Liver (tissue), 9 donors: ENCODE measurements around the gene CCNYL1. TPM values are rescaled to one million over a fixed set of nuclear protein-coding genes. Genes with fewer than 3 reads are reported as not detected.

Experiments
- DNase-seq: peaks from one replicate; pipeline ENCODE4 v3.0.0-alpha.2; 2017; ENCODE audit warnings: low spot score
- H3K27ac ChIP-seq, 2 donors: one replicate each; pipeline ENCODE4 v1.7.0; 2013; ENCODE audit warnings: inconsistent platforms in 2 of 2, low read length in 2 of 2, control low read depth in 1 of 2, low read depth in 1 of 2, mild to moderate bottlenecking in 1 of 2
- H3K27me3 ChIP-seq, 4 donors: one replicate each; pipeline versions ENCODE4 v1.6.1 to v1.7.0; 2013; ENCODE audit warnings: low read length in 3 of 4, inconsistent platforms in 1 of 4, mild to moderate bottlenecking in 1 of 4, moderate library complexity in 1 of 4; ENCODE audit not compliant: control insufficient read depth in 4 of 4, insufficient read depth in 4 of 4
- H3K36me3 ChIP-seq, 4 donors: one replicate each; pipeline versions ENCODE4 v1.6.1 to v1.7.0; 2013; ENCODE audit warnings: low read length in 3 of 4, mild to moderate bottlenecking in 3 of 4, low read depth in 1 of 4, moderate library complexity in 1 of 4; ENCODE audit not compliant: control insufficient read depth in 4 of 4, insufficient read depth in 3 of 4
- H3K4me1 ChIP-seq, 4 donors: one replicate each; pipeline versions ENCODE4 v1.6.1 to v1.7.0; 2013; ENCODE audit warnings: low read length in 3 of 4, mild to moderate bottlenecking in 3 of 4, moderate library complexity in 1 of 4; ENCODE audit not compliant: control insufficient read depth in 4 of 4, insufficient read depth in 4 of 4
- H3K4me3 ChIP-seq, 3 donors: one replicate each; pipeline versions ENCODE4 v1.6.1 to v1.7.0; 2013; ENCODE audit warnings: low read length in 3 of 3, control low read depth in 1 of 3, low read depth in 1 of 3, mild to moderate bottlenecking in 1 of 3
- H3K9ac ChIP-seq, 2 donors: one replicate each; pipeline ENCODE4 v1.7.0; 2013; ENCODE audit warnings: low read length in 2 of 2, mild to moderate bottlenecking in 2 of 2, moderate library complexity in 2 of 2, control low read depth in 1 of 2, low read depth in 1 of 2
- H3K9me3 ChIP-seq, 4 donors: one replicate each; pipeline versions ENCODE4 v1.6.1 to v1.7.0; 2013; ENCODE audit warnings: low read length in 3 of 4; ENCODE audit not compliant: control insufficient read depth in 4 of 4
- ATF3 ChIP-seq: IDR thresholded peaks from 2 replicates; pipeline ENCODE4 v1.6.1; 2016; ENCODE audit warnings: antibody characterized with exemption
- CTCF ChIP-seq: fragments of 150-350 bp; IDR thresholded peaks from 2 replicates; pipeline ENCODE4 v1.5.1; 2017; ENCODE audit warnings: improper control_type of control experiment, low read depth, low read length; ENCODE audit not compliant: missing input control
- EGR1 ChIP-seq, 2 donors: IDR thresholded peaks; 2 replicates each; pipeline ENCODE4 v1.6.1; 2016 to 2018; ENCODE audit warnings: antibody characterized with exemption in 2 of 2, low read depth in 2 of 2
- FOXA1 ChIP-seq: IDR thresholded peaks from 2 replicates; pipeline ENCODE4 v1.6.1; 2016; ENCODE audit warnings: antibody characterized with exemption
- FOXA2 ChIP-seq: IDR thresholded peaks from 2 replicates; pipeline ENCODE4 v1.6.1; 2016; ENCODE audit warnings: antibody characterized with exemption
- GABPA ChIP-seq, 2 donors: IDR thresholded peaks in 1 of 2; conservative IDR thresholded peaks in 1 of 2; 2 replicates each; pipeline ENCODE4 v1.6.1; 2016; ENCODE audit warnings: antibody characterized with exemption in 2 of 2, mild to moderate bottlenecking in 1 of 2, moderate library complexity in 1 of 2
- HNF4A ChIP-seq, 2 donors: conservative IDR thresholded peaks; 2 replicates each; pipeline ENCODE4 v1.6.1; 2016; ENCODE audit warnings: antibody characterized with exemption in 2 of 2, mild to moderate bottlenecking in 2 of 2
- JUND ChIP-seq, 2 donors: IDR thresholded peaks; 2 replicates each; pipeline ENCODE4 v1.6.1; 2016; ENCODE audit warnings: antibody characterized with exemption in 2 of 2
- NR2F2 ChIP-seq: IDR thresholded peaks from 2 replicates; pipeline ENCODE4 v1.6.1; 2016; ENCODE audit warnings: antibody characterized with exemption
- RAD21 ChIP-seq, 2 donors: IDR thresholded peaks; 2 replicates each; pipeline ENCODE4 v1.6.1; 2016; ENCODE audit warnings: antibody characterized with exemption in 2 of 2, mild to moderate bottlenecking in 2 of 2
- RXRA ChIP-seq, 2 donors: IDR thresholded peaks; 2 replicates each; pipeline ENCODE4 v1.6.1; 2017 to 2018; ENCODE audit warnings: antibody characterized with exemption in 2 of 2, mild to moderate bottlenecking in 1 of 2
- SP1 ChIP-seq: IDR thresholded peaks from 2 replicates; pipeline ENCODE4 v1.6.1; 2018; ENCODE audit warnings: antibody characterized with exemption, mild to moderate bottlenecking
- TAF1 ChIP-seq: conservative IDR thresholded peaks from 2 replicates; pipeline ENCODE4 v1.6.1; 2016; ENCODE audit warnings: antibody characterized with exemption, mild to moderate bottlenecking
- YY1 ChIP-seq: IDR thresholded peaks from 2 replicates; pipeline ENCODE4 v1.6.1; 2016; ENCODE audit warnings: antibody characterized with exemption, mild to moderate bottlenecking
- ZBTB33 ChIP-seq: IDR thresholded peaks from 2 replicates; pipeline ENCODE4 v1.6.1; 2016; ENCODE audit warnings: antibody characterized with exemption
- WGBS: extraction: QIAGEN DNeasy Blood & Tissue Kit; methylation state at CpG from one replicate; pipeline ENCODE4 v1.1.7; 2013; 5-methylcytosine and 5-hydroxymethylcytosine counted together
- polyA plus RNA-seq, 2 donors: library from polyadenylated mRNA; stranded (reverse) in 1 of 2; unstranded in 1 of 2; fragments of 200-250 nt in 1 of 2; fragments of >200 nt in 1 of 2; fragmentation: Nextera tagmentation in 1 of 2; extraction: Ambion mirVana in 1 of 2; gene quantifications; one replicate each; pipeline versions ENCODE4 v1.2.1 to v1.2.3, GENCODE V29; 2013 to 2015
- total RNA-seq, 2 donors: library from RNA; depleted of rRNA; stranded (reverse); fragments of >200 nt; gene quantifications; one replicate each; pipeline ENCODE4 v1.2.3, GENCODE V29; 2014
- TF ChIP-seq, protein P1 (sequence below): IDR thresholded peaks from 2 replicates; pipeline ENCODE4 v1.6.1; 2016; ENCODE audit warnings: antibody characterized with exemption, mild to moderate bottlenecking
- TF ChIP-seq, protein P2 (sequence below): IDR thresholded peaks from 2 replicates; pipeline ENCODE4 v1.6.1; 2016; ENCODE audit warnings: antibody characterized with exemption
- donor health status: healthy.
- donor health status: healthy.
- donor health status: healthy.
- donor health status: healthy.
- donor health status: healthy.

CCNYL1 gene
- total and polyA plus RNA-seq, 4 donors: 5.8 to 9.3 (median 8.2) TPM

- no peak for DNase-seq
- no peaks in the 10 kb centered on the region for H3K9me3 ChIP-seq
- peaks cover 2 to 32% (median 11%) of the 10 kb centered on the region in 4 donors for H3K36me3 ChIP-seq
- no peaks in the 10 kb centered on the region for H3K27me3 ChIP-seq
- no peak for TF ChIP-seq SP1
- no peak for TF ChIP-seq FOXA2
- no peak for TF ChIP-seq EGR1 (IDR thresholded peaks at IDR 0.05; ENCODE audit: low read depth in 2 of 2)
- no peak for TF ChIP-seq HNF4A (conservative IDR thresholded peaks at IDR 0.05)
- no peak for TF ChIP-seq ZBTB33
- no peak for TF ChIP-seq GABPA (IDR thresholded peaks at IDR 0.05 in 1 of 2, conservative IDR thresholded peaks at IDR 0.05 in 1 of 2)
- TF ChIP-seq ATF3: no peak
- TF ChIP-seq CTCF: no peak
- TF ChIP-seq, protein P1, sequence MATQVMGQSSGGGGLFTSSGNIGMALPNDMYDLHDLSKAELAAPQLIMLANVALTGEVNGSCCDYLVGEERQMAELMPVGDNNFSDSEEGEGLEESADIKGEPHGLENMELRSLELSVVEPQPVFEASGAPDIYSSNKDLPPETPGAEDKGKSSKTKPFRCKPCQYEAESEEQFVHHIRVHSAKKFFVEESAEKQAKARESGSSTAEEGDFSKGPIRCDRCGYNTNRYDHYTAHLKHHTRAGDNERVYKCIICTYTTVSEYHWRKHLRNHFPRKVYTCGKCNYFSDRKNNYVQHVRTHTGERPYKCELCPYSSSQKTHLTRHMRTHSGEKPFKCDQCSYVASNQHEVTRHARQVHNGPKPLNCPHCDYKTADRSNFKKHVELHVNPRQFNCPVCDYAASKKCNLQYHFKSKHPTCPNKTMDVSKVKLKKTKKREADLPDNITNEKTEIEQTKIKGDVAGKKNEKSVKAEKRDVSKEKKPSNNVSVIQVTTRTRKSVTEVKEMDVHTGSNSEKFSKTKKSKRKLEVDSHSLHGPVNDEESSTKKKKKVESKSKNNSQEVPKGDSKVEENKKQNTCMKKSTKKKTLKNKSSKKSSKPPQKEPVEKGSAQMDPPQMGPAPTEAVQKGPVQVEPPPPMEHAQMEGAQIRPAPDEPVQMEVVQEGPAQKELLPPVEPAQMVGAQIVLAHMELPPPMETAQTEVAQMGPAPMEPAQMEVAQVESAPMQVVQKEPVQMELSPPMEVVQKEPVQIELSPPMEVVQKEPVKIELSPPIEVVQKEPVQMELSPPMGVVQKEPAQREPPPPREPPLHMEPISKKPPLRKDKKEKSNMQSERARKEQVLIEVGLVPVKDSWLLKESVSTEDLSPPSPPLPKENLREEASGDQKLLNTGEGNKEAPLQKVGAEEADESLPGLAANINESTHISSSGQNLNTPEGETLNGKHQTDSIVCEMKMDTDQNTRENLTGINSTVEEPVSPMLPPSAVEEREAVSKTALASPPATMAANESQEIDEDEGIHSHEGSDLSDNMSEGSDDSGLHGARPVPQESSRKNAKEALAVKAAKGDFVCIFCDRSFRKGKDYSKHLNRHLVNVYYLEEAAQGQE: no peak
- TF ChIP-seq FOXA1: no peak
- no peak for TF ChIP-seq RAD21 (IDR thresholded peaks at IDR 0.05)
- no peak for TF ChIP-seq NR2F2
- TF ChIP-seq, protein P2, sequence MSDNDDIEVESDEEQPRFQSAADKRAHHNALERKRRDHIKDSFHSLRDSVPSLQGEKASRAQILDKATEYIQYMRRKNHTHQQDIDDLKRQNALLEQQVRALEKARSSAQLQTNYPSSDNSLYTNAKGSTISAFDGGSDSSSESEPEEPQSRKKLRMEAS: no peak
- TF ChIP-seq TAF1: no peak
- TF ChIP-seq JUND (IDR thresholded peaks at IDR 0.05): no peak
- no peak for TF ChIP-seq YY1
- TF ChIP-seq RXRA (IDR thresholded peaks at IDR 0.05): no peak
- no peak overlapping the region for H3K9ac ChIP-seq
- H3K4me3 ChIP-seq: no peak overlapping the region
- H3K4me1 ChIP-seq: peaks cover 3 to 8% (median 5%) of the 10 kb centered on the region in 4 donors
- no peak overlapping the region for H3K27ac ChIP-seq
These were observed 46.6 kb downstream of the CCNYL1 start for GRCh38 chr2:207758025-207758424.

GRCh38 chr2:207759890-207760289, 48.5 kb downstream of the CCNYL1 start:
- TF ChIP-seq ATF3 (no peak), HNF4A (conservative IDR thresholded peaks at IDR 0.05) (no peak), CTCF (no peak), EGR1 (IDR thresholded peaks at IDR 0.05; ENCODE audit: low read depth in 2 of 2) (no peak), FOXA1 (no peak), TAF1 (no peak)
- TF ChIP-seq, protein P2: no peak
- TF ChIP-seq, protein P1: no peak
- DNase-seq: no peak
- Histone ChIP-seq H3K4me1 (peaks cover 3 to 26% (median 20%) of the 10 kb centered on the region in 4 donors), H3K9me3 (no peaks in the 10 kb centered on the region), H3K36me3 (peaks cover 2 to 16% (median 12%) of the 10 kb centered on the region in 4 donors), H3K27ac (no peak overlapping the region), H3K27me3 (no peaks in the 10 kb centered on the region), H3K9ac (no peak overlapping the region), H3K4me3 (no peak overlapping the region)
- WGBS: 95% methylated on average over 2 of the region's 2 CpGs
